Endothelial cell of umbilical vein (primary cell): ENCODE results near the gene ANXA6. TPM values are rescaled to one million over a fixed set of nuclear protein-coding genes. Genes with fewer than 3 reads are reported as not detected.

ENCODE experiments used
- BruUV-seq: library from RNA; stranded (reverse); fragments of 400-500 nt; replicated peaks from 2 replicates; lab custom pipeline; 2021; lab: Mats Ljungman, UMichigan
- CTCF ChIA-PET: fragments of 300-600, 350-600 bp; sonication (Branson Sonifier 250); formaldehyde crosslinking; loops from one replicate; lab custom pipeline; 2021; ENCODE audit warnings: antibody characterized with exemption, inconsistent platforms; lab: Charles Lee
- POLR2A ChIA-PET: fragments of 300-600, 350-600 bp; sonication (Branson Sonifier 250); formaldehyde crosslinking; loops from one replicate; lab custom pipeline; 2021; ENCODE audit warnings: antibody characterized with exemption, inconsistent platforms; lab: Charles Lee
- DNase-seq: peaks from one replicate; pipeline ENCODE4 v3.0.0-alpha.2; 2011; ENCODE audit warnings: low read depth, low spot score
- FAIRE-seq: peaks from 2 replicates; lab custom pipeline; 2011; peaks lifted over from hg19 to GRCh38; lab: Jason Lieb, UNC
- H2AFZ ChIP-seq: 2 replicates; pipeline ENCODE4 v1.6.0; 2012; ENCODE audit warnings: low read depth, low read length, control low read depth, inconsistent platforms
- H3K27ac ChIP-seq: 2 replicates; pipeline ENCODE4 v1.5.1; 2011; ENCODE audit warnings: low read depth, mild to moderate bottlenecking, control low read depth, low read length, moderate library complexity; ENCODE audit not compliant: insufficient read depth
- H3K27me3 ChIP-seq, 2 experiments: 2 replicates each; pipeline versions ENCODE4 v1.6.0 to v1.6.1; 2011; ENCODE audit warnings: low read length in 2 of 2, mixed read lengths in 1 of 2; ENCODE audit not compliant: control insufficient read depth in 2 of 2, insufficient read depth in 2 of 2
- H3K36me3 ChIP-seq, 2 experiments: 2 replicates in 1 of 2; 3 replicates in 1 of 2; pipeline ENCODE4 v1.5.1; 2011; ENCODE audit warnings: low read length in 2 of 2, mild to moderate bottlenecking in 1 of 2, moderate library complexity in 1 of 2; ENCODE audit not compliant: control insufficient read depth in 2 of 2, insufficient read depth in 2 of 2; ENCODE audit errors: extremely low read depth in 1 of 2
- H3K4me1 ChIP-seq: 3 replicates; pipeline ENCODE4 v1.5.1; 2011; ENCODE audit warnings: mild to moderate bottlenecking, low read length; ENCODE audit not compliant: control insufficient read depth, insufficient read depth; ENCODE audit errors: extremely low read depth
- H3K4me2 ChIP-seq: 2 replicates; pipeline ENCODE4 v1.6.1; 2011; ENCODE audit warnings: low read length, control low read depth, mixed read lengths; ENCODE audit not compliant: insufficient read depth
- H3K4me3 ChIP-seq, 3 experiments: fragments of 200-600 bp in 1 of 3; sonication (generic), shearing (Covaris generic) in 1 of 3; replicated peaks in 1 of 3; 2 replicates each; pipeline ENCODE4 v1.5.1; 2011 to 2016; ENCODE audit warnings: control low read depth in 3 of 3, low read length in 3 of 3, mild to moderate bottlenecking in 2 of 3, inconsistent platforms in 1 of 3, low read depth in 1 of 3, moderate library complexity in 1 of 3; ENCODE audit not compliant: insufficient read depth in 1 of 3
- H3K79me2 ChIP-seq: 2 replicates; pipeline ENCODE4 v1.6.0; 2012; ENCODE audit warnings: low read length, inconsistent platforms; ENCODE audit not compliant: control insufficient read depth, insufficient read depth
- H3K9ac ChIP-seq: replicated peaks from 2 replicates; pipeline ENCODE3; 2011; ENCODE audit warnings: low read length, control low read depth; ENCODE audit not compliant: insufficient read depth; ENCODE audit errors: extremely low read depth
- H3K9me1 ChIP-seq: replicated peaks from 3 replicates; pipeline ENCODE4 v1.6.0; 2011; ENCODE audit warnings: mild to moderate bottlenecking, low read length; ENCODE audit not compliant: control insufficient read depth, insufficient read depth; ENCODE audit errors: extremely low read depth
- H3K9me3 ChIP-seq: replicated peaks from 2 replicates; pipeline ENCODE4 v1.5.1; 2012; ENCODE audit warnings: low read length, inconsistent platforms; ENCODE audit not compliant: control insufficient read depth, insufficient read depth
- H4K20me1 ChIP-seq: replicated peaks from 2 replicates; pipeline ENCODE3; 2011; ENCODE audit warnings: mild to moderate bottlenecking, low read length; ENCODE audit not compliant: control insufficient read depth, insufficient read depth; ENCODE audit errors: extremely low read depth
- CTCF ChIP-seq, 2 donors: IDR thresholded peaks; 1 replicate in 1 of 2; 2 replicates in 1 of 2; pipeline ENCODE4 v1.5.1; 2011; ENCODE audit warnings: low read length in 2 of 2, mild to moderate bottlenecking in 2 of 2, moderate library complexity in 2 of 2, control low read depth in 1 of 2, inconsistent platforms in 1 of 2, low read depth in 1 of 2; ENCODE audit not compliant: insufficient read depth in 1 of 2; ENCODE audit errors: extremely low read depth in 1 of 2
- EZH2 ChIP-seq: IDR thresholded peaks from 2 replicates; pipeline ENCODE4 v1.6.1; 2012; ENCODE audit warnings: borderline replicate concordance, low read depth, mild to moderate bottlenecking, moderate library complexity, low read length, inconsistent platforms; ENCODE audit not compliant: severe bottlenecking
- FOS ChIP-seq: IDR thresholded peaks from 2 replicates; pipeline ENCODE4 v1.6.1; 2011; ENCODE audit warnings: mild to moderate bottlenecking, low read length, moderate library complexity, borderline replicate concordance; ENCODE audit not compliant: insufficient read depth
- GATA2 ChIP-seq: IDR thresholded peaks from 2 replicates; pipeline ENCODE4 v1.7.0; 2011; ENCODE audit warnings: low read depth, mild to moderate bottlenecking, moderate library complexity, mixed read lengths, low read length; ENCODE audit not compliant: insufficient read length, insufficient read depth
- JUN ChIP-seq: IDR thresholded peaks from 2 replicates; pipeline ENCODE4 v1.6.1; 2011; ENCODE audit warnings: borderline replicate concordance, low read depth; ENCODE audit not compliant: insufficient read length, insufficient read depth
- MAX ChIP-seq: IDR thresholded peaks from 2 replicates; pipeline ENCODE4 v1.6.1; 2011; ENCODE audit not compliant: insufficient read depth, insufficient read length
- MYC ChIP-seq: IDR thresholded peaks from one replicate; pipeline ENCODE4 v1.6.1; 2011; ENCODE audit warnings: mild to moderate bottlenecking, low read depth, low read length
- POLR2A ChIP-seq: IDR thresholded peaks from 2 replicates; pipeline ENCODE4 v1.6.1; 2012; ENCODE audit warnings: low read depth, mild to moderate bottlenecking, control low read depth, low read length
- POLR2AphosphoS5 ChIP-seq: IDR thresholded peaks from 2 replicates; pipeline ENCODE4 v1.6.1; 2012; ENCODE audit warnings: low read depth, mild to moderate bottlenecking, control low read depth, low read length, moderate library complexity; ENCODE audit not compliant: insufficient read depth
- dilution Hi-C: fragments of 300-500 bp; cut with MboI; formaldehyde crosslinking; loops from one replicate; pipeline ENCODE4 v1.15.0; 2019; ENCODE audit warnings: low sequenced_read_pairs; ENCODE audit not compliant: extremely low pct_ligation_motif_present
- intact Hi-C: fragments of 100-400 bp; cut with micrococcal nuclease; formaldehyde crosslinking; loops from one replicate; pipeline ENCODE4 v1.10.0; 2022
- polyA plus RNA-seq, 4 experiments: library from polyadenylated mRNA; depleted of rRNA in 3 of 4; stranded (reverse) in 3 of 4; unstranded in 1 of 4; fragments of >200 nt; gene quantifications; 2 replicates each; pipeline versions ENCODE4 v1.2.1 to v1.2.3, GENCODE V29; 2011 to 2012; ENCODE audit warnings: missing spikeins in 1 of 4
- total RNA-seq: library from RNA; stranded (reverse); gene quantifications from 2 replicates; pipeline ENCODE4 v1.2.3, GENCODE V29; 2021

The ANXA6 gene
- total and polyA plus RNA-seq, 2 donors (not counting 3 experiments of a cell fraction or from before 2014, with no cell fraction given): 195 to 266 TPM

GRCh38 chr5:151179489-151179840 lies 21.9 kb upstream of the ANXA6 start:
- DNase-seq (no peak), FAIRE-seq (no peak)
- Histone ChIP-seq H3K9me1 (no peaks in the 10 kb centered on the region), H3K4me2 (no peak overlapping the region), H3K79me2 (no peaks in the 10 kb centered on the region), H3K9ac (no peak overlapping the region), H4K20me1 (no peaks in the 10 kb centered on the region), H3K27me3 (no peaks in the 10 kb centered on the region), H3K9me3 (no peaks in the 10 kb centered on the region), H3K36me3 (no peaks in the 10 kb centered on the region), H3K27ac (no peak overlapping the region), H3K4me3 (no peak overlapping the region), H3K4me1 (no peaks in the 10 kb centered on the region), H2AFZ (no peak overlapping the region)
- ChIA-PET CTCF (interaction anchor here (1.2 kb wide), 1 partner anchor 15 kb away, joined by 3 read pairs; no protein-coding TSS in a partner anchor), POLR2A (no interaction called here)
- BruUV-seq: no TSS peak
- TF ChIP-seq EZH2 (no peak), POLR2AphosphoS5 (no peak)
- dilution Hi-C loops (no loop called here), intact Hi-C loops (no loop called here)

GRCh38 chr5:151178777-151179488 lies 21.4 kb upstream of the ANXA6 start:
- no peak for DNase-seq
- CTCF ChIA-PET: interaction anchor here (1.2 kb wide), 1 partner anchor 14 kb away, joined by 3 read pairs; no protein-coding TSS in a partner anchor
- Histone ChIP-seq H3K27me3 (no peaks in the 10 kb centered on the region), H3K9me1 (no peaks in the 10 kb centered on the region), H3K79me2 (no peaks in the 10 kb centered on the region), H3K36me3 (no peaks in the 10 kb centered on the region), H4K20me1 (no peaks in the 10 kb centered on the region), H3K27ac (no peak overlapping the region), H3K4me1 (no peaks in the 10 kb centered on the region), H3K9me3 (no peaks in the 10 kb centered on the region), H3K4me3 (no peak overlapping the region), H3K4me2 (no peak overlapping the region), H3K9ac (no peak overlapping the region), H2AFZ (no peak overlapping the region)
- dilution Hi-C loops (no loop called here), intact Hi-C loops (no loop called here)
- POLR2A ChIA-PET: no interaction called here
- FAIRE-seq: no peak
- no TSS peak for BruUV-seq
- TF ChIP-seq POLR2AphosphoS5 (no peak), MAX (no peak), GATA2 (no peak), EZH2 (no peak), CTCF (IDR thresholded peaks at IDR 0.05; ENCODE audit: extremely low read depth in 1 of 2, insufficient read depth in 1 of 2, low read depth in 1 of 2, low read length in 2 of 2) (no peak), MYC (no peak), FOS (no peak), POLR2A (no peak), JUN (no peak)
